ENCODE measurements around the gene SLC6A6.

- no peak for TF ChIP-seq CTCF (IDR thresholded peaks at IDR 0.05)
- no peak for TF ChIP-seq POLR2AphosphoS5 (IDR thresholded peaks at IDR 0.05)
These were observed 5.4 kb upstream of the SLC6A6 start for GRCh38 chr3:14397046-14397445.
